ENCODE measurements around the gene BCL2L15.
"Not testable (repeated sequence)": the region's sequence is repeated elsewhere in the genome, so short reads cannot be mapped to it uniquely, and the experiment has no call there.

The BCL2L15 gene

GRCh38 chr1:113855630-113856400 lies 31.6 kb downstream of the BCL2L15 start:
- H4K20me1 ChIP-seq (ENCODE audit: insufficient read depth, low read length) = no peaks in the 10 kb centered on the region
- peaks cover 52% of the 10 kb centered on the region for H3K36me3 ChIP-seq (ENCODE audit: insufficient read depth, low read length)
- no peak overlapping the region for H2AFZ ChIP-seq (ENCODE audit: low read depth, low read length)
- H3K4me1 ChIP-seq (ENCODE audit: insufficient read depth, low read length) = no peaks in the 10 kb centered on the region
- no peak overlapping the region for H3K9ac ChIP-seq (ENCODE audit: low read depth, low read length)
- no peak overlapping the region for H3K4me3 ChIP-seq (ENCODE audit: low read depth in 1 of 2, low read length in 2 of 2)
- DNase-seq (no peak), ATAC-seq (ENCODE audit: insufficient read depth, low read depth) (no peak)
- TF ChIP-seq CTCF (IDR thresholded peaks at IDR 0.05; ENCODE audit: borderline replicate concordance, extremely low read depth, low read length, poor library complexity, severe bottlenecking) (no peak), EZH2 (IDR thresholded peaks at IDR 0.05; ENCODE audit: borderline replicate concordance, low read depth, low read length, severe bottlenecking) (no peak)
- H3K27me3 ChIP-seq (ENCODE audit: insufficient read depth, low read length, poor library complexity) = no peaks in the 10 kb centered on the region
- H3K9me3 ChIP-seq (ENCODE audit: insufficient read depth, low read length, severe bottlenecking) = no peaks in the 10 kb centered on the region
- no peak overlapping the region for H3K27ac ChIP-seq (ENCODE audit: low read length)
- H3K79me2 ChIP-seq (ENCODE audit: insufficient read depth, low read length) = peaks cover 4% of the 10 kb centered on the region; the same call in 1 of the 2 replicates
- no peak overlapping the region for H3K4me2 ChIP-seq (ENCODE audit: insufficient read depth, low read length)

- no peaks in the 10 kb centered on the region for H3K79me2 ChIP-seq (ENCODE audit: insufficient read depth, low read length)
- H3K36me3 ChIP-seq (ENCODE audit: insufficient read depth, low read length) = peaks cover 49% of the 10 kb centered on the region
- H3K4me1 ChIP-seq (ENCODE audit: insufficient read depth, low read length) = peaks cover 5% of the 10 kb centered on the region; the same call in 1 of the 2 replicates
- no peak overlapping the region for H2AFZ ChIP-seq (ENCODE audit: low read depth, low read length)
- ATAC-seq (ENCODE audit: insufficient read depth, low read depth) (no peak), DNase-seq (no peak)
- H3K9me3 ChIP-seq (ENCODE audit: insufficient read depth, low read length, severe bottlenecking) = no peaks in the 10 kb centered on the region
- H3K4me3 ChIP-seq (ENCODE audit: low read depth in 1 of 2, low read length in 2 of 2) = no peak overlapping the region
- H3K27me3 ChIP-seq (ENCODE audit: insufficient read depth, low read length, poor library complexity) = no peaks in the 10 kb centered on the region
- no peak overlapping the region for H3K27ac ChIP-seq (ENCODE audit: low read length)
- TF ChIP-seq EZH2 (IDR thresholded peaks at IDR 0.05; ENCODE audit: borderline replicate concordance, low read depth, low read length, severe bottlenecking) = no peak
- no peak for TF ChIP-seq CTCF (IDR thresholded peaks at IDR 0.05; ENCODE audit: borderline replicate concordance, extremely low read depth, low read length, poor library complexity, severe bottlenecking)
- H3K9ac ChIP-seq (ENCODE audit: low read depth, low read length) = no peak overlapping the region
- H4K20me1 ChIP-seq (ENCODE audit: insufficient read depth, low read length) = no peaks in the 10 kb centered on the region
- H3K4me2 ChIP-seq (ENCODE audit: insufficient read depth, low read length) = no peak overlapping the region
Observed at GRCh38 chr1:113854234-113854633, 33.1 kb downstream of the BCL2L15 start.

- H3K79me2 ChIP-seq (ENCODE audit: insufficient read depth, low read length); H3K9me3 ChIP-seq (ENCODE audit: insufficient read depth, low read length, severe bottlenecking); ATAC-seq (ENCODE audit: insufficient read depth, low read depth); H3K4me3 ChIP-seq (ENCODE audit: low read depth in 1 of 2, low read length in 2 of 2); H3K4me2 ChIP-seq (ENCODE audit: insufficient read depth, low read length); H3K27ac ChIP-seq (ENCODE audit: low read length); H3K4me1 ChIP-seq (ENCODE audit: insufficient read depth, low read length); H4K20me1 ChIP-seq (ENCODE audit: insufficient read depth, low read length); DNase-seq; H3K27me3 ChIP-seq (ENCODE audit: insufficient read depth, low read length, poor library complexity); H3K9ac ChIP-seq (ENCODE audit: low read depth, low read length); H2AFZ ChIP-seq (ENCODE audit: low read depth, low read length): not testable (repeated sequence)
- H3K36me3 ChIP-seq (ENCODE audit: insufficient read depth, low read length) = peaks cover 46% of the 10 kb centered on the region
Observed at GRCh38 chr1:113852694-113853093, 34.7 kb downstream of the BCL2L15 start.

GRCh38 chr1:113850127-113850796 lies 37.1 kb downstream of the BCL2L15 start:
- no peak overlapping the region for H3K9ac ChIP-seq (ENCODE audit: low read depth, low read length)
- ATAC-seq (ENCODE audit: insufficient read depth, low read depth) (peak; percentile 47; the same call in 2 of the 3 replicates), DNase-seq (no peak)
- H3K4me1 ChIP-seq (ENCODE audit: insufficient read depth, low read length) = peaks cover 5% of the 10 kb centered on the region; the same call in 1 of the 2 replicates
- H2AFZ ChIP-seq (ENCODE audit: low read depth, low read length) = no peak overlapping the region
- no peak overlapping the region for H3K4me3 ChIP-seq (ENCODE audit: low read depth in 1 of 2, low read length in 2 of 2)
- peak overlapping the region; percentile 40; the same call in 1 of the 2 replicates for H3K27ac ChIP-seq (ENCODE audit: low read length)
- peaks cover 35% of the 10 kb centered on the region for H3K36me3 ChIP-seq (ENCODE audit: insufficient read depth, low read length)
- no peaks in the 10 kb centered on the region for H3K9me3 ChIP-seq (ENCODE audit: insufficient read depth, low read length, severe bottlenecking)
- H4K20me1 ChIP-seq (ENCODE audit: insufficient read depth, low read length) = no peaks in the 10 kb centered on the region
- TF ChIP-seq EZH2 (IDR thresholded peaks at IDR 0.05; ENCODE audit: borderline replicate concordance, low read depth, low read length, severe bottlenecking) (no peak), CTCF (IDR thresholded peaks at IDR 0.05; ENCODE audit: borderline replicate concordance, extremely low read depth, low read length, poor library complexity, severe bottlenecking) (no peak)
- no peaks in the 10 kb centered on the region for H3K27me3 ChIP-seq (ENCODE audit: insufficient read depth, low read length, poor library complexity)
- no peak overlapping the region for H3K4me2 ChIP-seq (ENCODE audit: insufficient read depth, low read length)
- H3K79me2 ChIP-seq (ENCODE audit: insufficient read depth, low read length) = no peaks in the 10 kb centered on the region
